ENCODE measurements around the gene TCTA.

DNA sequence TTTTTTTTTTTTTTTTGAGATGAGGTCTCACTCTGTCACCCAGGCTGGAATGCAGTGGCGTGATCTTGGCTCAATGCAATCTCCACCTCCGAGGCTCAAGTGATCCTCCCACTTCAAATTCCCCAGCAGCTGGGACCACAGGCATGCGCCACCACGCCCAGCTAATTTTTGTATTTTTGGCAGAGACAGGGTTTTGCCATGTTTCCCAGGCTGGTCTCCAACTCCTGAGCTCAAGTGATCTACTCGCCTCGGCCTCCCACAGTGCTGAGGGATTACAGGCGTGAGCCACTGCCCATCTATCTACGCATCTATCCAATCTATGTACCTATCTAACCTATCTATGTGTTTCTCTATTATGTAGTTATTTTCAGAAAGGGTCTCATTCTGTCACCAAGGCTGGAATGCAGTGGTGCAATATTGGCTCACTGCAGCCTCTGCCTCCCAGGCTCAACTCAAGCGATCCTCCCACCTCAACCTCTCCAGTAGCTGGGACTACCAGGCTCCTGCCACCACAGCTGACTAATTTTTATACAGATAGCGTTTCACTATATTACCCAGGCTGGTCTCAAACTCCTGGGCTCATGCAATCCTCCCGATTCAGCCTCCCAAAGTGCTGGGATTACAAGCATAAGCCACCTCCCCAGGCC, 33.9 kb upstream of the TCTA start:
- no peak for TF ChIP-seq CTCF (IDR thresholded peaks at IDR 0.05)
- TF ChIP-seq, protein P1, sequence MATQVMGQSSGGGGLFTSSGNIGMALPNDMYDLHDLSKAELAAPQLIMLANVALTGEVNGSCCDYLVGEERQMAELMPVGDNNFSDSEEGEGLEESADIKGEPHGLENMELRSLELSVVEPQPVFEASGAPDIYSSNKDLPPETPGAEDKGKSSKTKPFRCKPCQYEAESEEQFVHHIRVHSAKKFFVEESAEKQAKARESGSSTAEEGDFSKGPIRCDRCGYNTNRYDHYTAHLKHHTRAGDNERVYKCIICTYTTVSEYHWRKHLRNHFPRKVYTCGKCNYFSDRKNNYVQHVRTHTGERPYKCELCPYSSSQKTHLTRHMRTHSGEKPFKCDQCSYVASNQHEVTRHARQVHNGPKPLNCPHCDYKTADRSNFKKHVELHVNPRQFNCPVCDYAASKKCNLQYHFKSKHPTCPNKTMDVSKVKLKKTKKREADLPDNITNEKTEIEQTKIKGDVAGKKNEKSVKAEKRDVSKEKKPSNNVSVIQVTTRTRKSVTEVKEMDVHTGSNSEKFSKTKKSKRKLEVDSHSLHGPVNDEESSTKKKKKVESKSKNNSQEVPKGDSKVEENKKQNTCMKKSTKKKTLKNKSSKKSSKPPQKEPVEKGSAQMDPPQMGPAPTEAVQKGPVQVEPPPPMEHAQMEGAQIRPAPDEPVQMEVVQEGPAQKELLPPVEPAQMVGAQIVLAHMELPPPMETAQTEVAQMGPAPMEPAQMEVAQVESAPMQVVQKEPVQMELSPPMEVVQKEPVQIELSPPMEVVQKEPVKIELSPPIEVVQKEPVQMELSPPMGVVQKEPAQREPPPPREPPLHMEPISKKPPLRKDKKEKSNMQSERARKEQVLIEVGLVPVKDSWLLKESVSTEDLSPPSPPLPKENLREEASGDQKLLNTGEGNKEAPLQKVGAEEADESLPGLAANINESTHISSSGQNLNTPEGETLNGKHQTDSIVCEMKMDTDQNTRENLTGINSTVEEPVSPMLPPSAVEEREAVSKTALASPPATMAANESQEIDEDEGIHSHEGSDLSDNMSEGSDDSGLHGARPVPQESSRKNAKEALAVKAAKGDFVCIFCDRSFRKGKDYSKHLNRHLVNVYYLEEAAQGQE (IDR thresholded peaks at IDR 0.05; ENCODE audit: insufficient read depth in 1 of 2, low read depth in 2 of 2, low read length in 1 of 2), result no peak
- no peak for TF ChIP-seq POLR2AphosphoS5 (IDR thresholded peaks at IDR 0.05; ENCODE audit: low read depth, low read length)
- no peak for TF ChIP-seq SIN3A (IDR thresholded peaks at IDR 0.05; ENCODE audit: borderline replicate concordance, insufficient read depth, low read depth, low read length)
- TF ChIP-seq TCF7L2 (IDR thresholded peaks at IDR 0.05; ENCODE audit: low read depth, low read length), result no peak
